MM.1S (cell line): Measurements from ENCODE around the gene TBATA.

Experiments
- EZH2phosphoT487 ChIP-seq: fragments of 300-600 bp; sonication (generic); IDR thresholded peaks from 2 replicates; pipeline ENCODE4 v1.6.1; 2018; ENCODE audit warnings: antibody characterized with exemption, low read length
- TF ChIP-seq, protein P1 (sequence below): fragments of 300-600 bp; sonication (generic); IDR thresholded peaks from 2 replicates; pipeline ENCODE4 v1.5.1; 2016; ENCODE audit warnings: antibody characterized with exemption, low read length, mixed read lengths

DNA sequence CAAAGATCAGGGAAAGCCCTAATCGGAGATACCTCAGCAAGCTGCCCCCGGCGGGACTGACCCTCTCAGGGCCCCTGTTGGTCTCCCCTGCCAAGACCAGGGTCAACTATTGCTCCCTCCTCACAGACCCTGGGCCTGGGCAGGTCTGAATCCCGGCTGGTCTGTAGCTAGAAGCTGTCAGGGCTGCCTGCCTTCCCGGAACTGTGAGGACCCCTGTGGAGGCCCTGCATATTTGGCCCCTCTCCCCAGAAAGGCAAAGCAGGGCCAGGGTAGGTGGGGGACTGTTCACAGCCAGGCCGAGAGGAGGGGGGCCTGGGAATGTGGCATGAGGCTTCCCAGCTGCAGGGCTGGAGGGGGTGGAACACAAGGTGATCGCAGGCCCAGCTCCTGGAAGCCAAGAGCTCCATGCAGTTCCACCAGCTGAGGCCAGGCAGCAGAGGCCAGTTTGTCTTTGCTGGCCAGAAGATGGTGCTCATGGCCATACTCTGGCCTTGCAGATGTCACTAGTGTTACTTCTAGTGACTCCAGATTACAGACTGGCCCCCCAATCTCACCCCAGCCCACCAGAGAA is 24.1 kb downstream of the TBATA start:
- TF ChIP-seq, protein P1, sequence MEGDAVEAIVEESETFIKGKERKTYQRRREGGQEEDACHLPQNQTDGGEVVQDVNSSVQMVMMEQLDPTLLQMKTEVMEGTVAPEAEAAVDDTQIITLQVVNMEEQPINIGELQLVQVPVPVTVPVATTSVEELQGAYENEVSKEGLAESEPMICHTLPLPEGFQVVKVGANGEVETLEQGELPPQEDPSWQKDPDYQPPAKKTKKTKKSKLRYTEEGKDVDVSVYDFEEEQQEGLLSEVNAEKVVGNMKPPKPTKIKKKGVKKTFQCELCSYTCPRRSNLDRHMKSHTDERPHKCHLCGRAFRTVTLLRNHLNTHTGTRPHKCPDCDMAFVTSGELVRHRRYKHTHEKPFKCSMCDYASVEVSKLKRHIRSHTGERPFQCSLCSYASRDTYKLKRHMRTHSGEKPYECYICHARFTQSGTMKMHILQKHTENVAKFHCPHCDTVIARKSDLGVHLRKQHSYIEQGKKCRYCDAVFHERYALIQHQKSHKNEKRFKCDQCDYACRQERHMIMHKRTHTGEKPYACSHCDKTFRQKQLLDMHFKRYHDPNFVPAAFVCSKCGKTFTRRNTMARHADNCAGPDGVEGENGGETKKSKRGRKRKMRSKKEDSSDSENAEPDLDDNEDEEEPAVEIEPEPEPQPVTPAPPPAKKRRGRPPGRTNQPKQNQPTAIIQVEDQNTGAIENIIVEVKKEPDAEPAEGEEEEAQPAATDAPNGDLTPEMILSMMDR, result no peak
- no peak for TF ChIP-seq EZH2phosphoT487
